Glutamatergic neuron (in vitro differentiated cells): ENCODE measurements around the gene ATXN2. TPM values are rescaled to one million over a fixed set of nuclear protein-coding genes. Genes with fewer than 3 reads are reported as not detected.
"Not testable (repeated sequence)": the region's sequence is repeated elsewhere in the genome, so short reads cannot be mapped to it uniquely, and the experiment has no call there.

Experiments
- DNase-seq: peaks from one replicate; pipeline ENCODE4 v3.0.0; 2022
- H3K27ac Mint-ChIP-seq: one replicate; pipeline ENCODE4 v1.8.0; 2020; ENCODE audit warnings: mild to moderate bottlenecking, mixed read lengths, inconsistent platforms; ENCODE audit not compliant: unreplicated experiment
- H3K27me3 Mint-ChIP-seq: one replicate; pipeline ENCODE4 v1.8.0; 2020; ENCODE audit warnings: mild to moderate bottlenecking, moderate library complexity, mixed read lengths, inconsistent platforms; ENCODE audit not compliant: unreplicated experiment
- H3K36me3 Mint-ChIP-seq: one replicate; pipeline ENCODE4 v1.8.0; 2020; ENCODE audit warnings: mild to moderate bottlenecking, mixed read lengths, inconsistent platforms; ENCODE audit not compliant: unreplicated experiment
- H3K4me1 Mint-ChIP-seq: one replicate; pipeline ENCODE4 v1.8.0; 2020; ENCODE audit warnings: mild to moderate bottlenecking, low read depth, mixed read lengths, inconsistent platforms; ENCODE audit not compliant: unreplicated experiment
- H3K4me3 Mint-ChIP-seq: one replicate; pipeline ENCODE4 v1.8.0; 2020; ENCODE audit warnings: mild to moderate bottlenecking, mixed read lengths, inconsistent platforms; ENCODE audit not compliant: unreplicated experiment
- H3K9me3 Mint-ChIP-seq: one replicate; pipeline ENCODE4 v1.8.0; 2020; ENCODE audit warnings: mild to moderate bottlenecking, moderate library complexity, mixed read lengths, inconsistent platforms; ENCODE audit not compliant: unreplicated experiment
- total RNA-seq: library from RNA; stranded (reverse); fragmentation: NEBNext Ultra II Directional; extraction: Animal tissue kit (Norgen Biotek cat#: 25700); gene quantifications from one replicate; pipeline ENCODE4 v1.2.1, GENCODE V29; 2021; ENCODE audit not compliant: unreplicated experiment
- TF ChIP-seq, protein P1 (sequence below): fragments of 200-600 bp; sonication (generic); IDR thresholded peaks from one replicate; pipeline ENCODE4 v1.5.0; 2021; ENCODE audit not compliant: partially characterized antibody, unreplicated experiment

ATXN2 gene
- total RNA-seq, 1 donor from 2014 or later = 80.8 TPM

DNA sequence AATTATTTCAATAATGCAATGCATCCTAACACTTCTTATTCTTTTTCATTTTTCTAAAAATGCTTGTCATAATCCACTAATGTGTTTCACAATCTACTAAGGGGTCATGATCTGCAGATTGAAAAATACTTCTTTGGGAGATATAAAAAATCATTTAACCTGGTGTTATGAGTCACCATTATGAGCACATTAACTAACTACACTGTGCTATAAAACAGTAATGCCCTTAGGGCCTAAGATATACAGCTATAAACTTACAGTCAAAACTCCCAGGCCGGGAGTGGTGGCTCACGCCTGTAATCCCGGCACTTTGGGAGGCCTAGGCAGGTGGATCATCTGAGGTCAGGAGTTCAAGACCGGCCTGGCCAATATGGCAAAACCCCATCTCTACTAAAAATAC is 14.2 kb downstream of the ATXN2 start:
- Mint-ChIP-seq H3K36me3 (no peaks in the 10 kb centered on the region), H3K9me3 (no peaks in the 10 kb centered on the region), H3K4me1 (no peaks in the 10 kb centered on the region), H3K27ac (no peak overlapping the region), H3K4me3 (no peak overlapping the region), H3K27me3 (no peaks in the 10 kb centered on the region)
- TF ChIP-seq, protein P1, sequence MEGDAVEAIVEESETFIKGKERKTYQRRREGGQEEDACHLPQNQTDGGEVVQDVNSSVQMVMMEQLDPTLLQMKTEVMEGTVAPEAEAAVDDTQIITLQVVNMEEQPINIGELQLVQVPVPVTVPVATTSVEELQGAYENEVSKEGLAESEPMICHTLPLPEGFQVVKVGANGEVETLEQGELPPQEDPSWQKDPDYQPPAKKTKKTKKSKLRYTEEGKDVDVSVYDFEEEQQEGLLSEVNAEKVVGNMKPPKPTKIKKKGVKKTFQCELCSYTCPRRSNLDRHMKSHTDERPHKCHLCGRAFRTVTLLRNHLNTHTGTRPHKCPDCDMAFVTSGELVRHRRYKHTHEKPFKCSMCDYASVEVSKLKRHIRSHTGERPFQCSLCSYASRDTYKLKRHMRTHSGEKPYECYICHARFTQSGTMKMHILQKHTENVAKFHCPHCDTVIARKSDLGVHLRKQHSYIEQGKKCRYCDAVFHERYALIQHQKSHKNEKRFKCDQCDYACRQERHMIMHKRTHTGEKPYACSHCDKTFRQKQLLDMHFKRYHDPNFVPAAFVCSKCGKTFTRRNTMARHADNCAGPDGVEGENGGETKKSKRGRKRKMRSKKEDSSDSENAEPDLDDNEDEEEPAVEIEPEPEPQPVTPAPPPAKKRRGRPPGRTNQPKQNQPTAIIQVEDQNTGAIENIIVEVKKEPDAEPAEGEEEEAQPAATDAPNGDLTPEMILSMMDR = no peak
- no peak for DNase-seq

DNA sequence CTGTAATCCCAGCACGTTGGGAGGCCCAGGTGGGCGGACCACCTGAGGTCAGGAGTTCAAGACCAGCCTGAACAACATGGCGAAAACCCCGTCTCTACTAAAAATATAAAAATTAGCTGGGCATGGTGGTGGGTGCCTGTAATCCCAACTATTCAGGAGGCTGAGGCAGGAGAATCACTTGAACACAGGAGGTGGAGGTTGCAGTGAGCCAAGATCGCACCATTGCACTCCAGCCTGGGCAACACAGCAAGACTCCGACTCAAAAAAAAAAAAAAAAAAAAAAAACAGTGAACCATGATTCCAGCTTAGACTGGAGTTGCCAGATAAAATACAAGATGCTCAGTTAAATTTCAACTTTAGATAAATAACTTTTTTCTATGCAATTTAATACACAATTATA is 15.6 kb downstream of the ATXN2 start:
- not testable (repeated sequence) for DNase-seq, H3K36me3 Mint-ChIP-seq, H3K9me3 Mint-ChIP-seq, H3K27ac Mint-ChIP-seq, H3K27me3 Mint-ChIP-seq, H3K4me1 Mint-ChIP-seq, H3K4me3 Mint-ChIP-seq

DNA sequence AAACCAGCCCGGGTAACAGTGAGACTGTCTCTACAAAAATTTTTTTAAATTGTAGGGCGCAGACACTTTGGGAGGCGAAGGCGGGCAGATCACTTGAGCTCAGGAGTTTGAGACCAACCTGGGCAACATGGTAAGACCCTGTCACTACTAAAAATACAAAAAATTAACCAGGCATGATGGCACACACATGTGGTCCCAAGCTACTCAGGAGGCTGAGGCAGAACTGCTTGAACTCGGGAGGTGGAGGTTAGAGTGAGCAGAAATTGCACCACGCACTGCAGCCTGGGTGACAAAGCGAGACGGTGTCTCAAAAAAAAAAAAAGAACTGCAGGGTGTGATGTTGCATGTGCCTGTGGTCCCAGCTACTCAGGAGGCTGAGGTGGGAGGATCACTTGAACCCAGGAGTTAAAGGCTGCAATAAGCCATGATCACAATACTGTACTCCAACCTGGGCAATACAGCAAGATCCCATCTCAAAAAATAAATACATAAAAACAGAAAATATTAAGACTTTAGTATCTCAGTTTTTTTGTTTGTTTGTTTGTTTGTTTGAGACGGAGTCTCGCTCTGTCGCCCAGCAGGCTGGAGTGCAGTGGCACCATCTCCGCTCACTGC is 16.9 kb downstream of the ATXN2 start:
- H3K27me3 Mint-ChIP-seq = no peaks in the 10 kb centered on the region
- no peak overlapping the region for H3K4me3 Mint-ChIP-seq
- H3K27ac Mint-ChIP-seq = no peak overlapping the region
- TF ChIP-seq, protein P1 = no peak
- H3K9me3 Mint-ChIP-seq = no peaks in the 10 kb centered on the region
- H3K4me1 Mint-ChIP-seq = no peaks in the 10 kb centered on the region
- no peaks in the 10 kb centered on the region for H3K36me3 Mint-ChIP-seq
- DNase-seq = no peak

DNA sequence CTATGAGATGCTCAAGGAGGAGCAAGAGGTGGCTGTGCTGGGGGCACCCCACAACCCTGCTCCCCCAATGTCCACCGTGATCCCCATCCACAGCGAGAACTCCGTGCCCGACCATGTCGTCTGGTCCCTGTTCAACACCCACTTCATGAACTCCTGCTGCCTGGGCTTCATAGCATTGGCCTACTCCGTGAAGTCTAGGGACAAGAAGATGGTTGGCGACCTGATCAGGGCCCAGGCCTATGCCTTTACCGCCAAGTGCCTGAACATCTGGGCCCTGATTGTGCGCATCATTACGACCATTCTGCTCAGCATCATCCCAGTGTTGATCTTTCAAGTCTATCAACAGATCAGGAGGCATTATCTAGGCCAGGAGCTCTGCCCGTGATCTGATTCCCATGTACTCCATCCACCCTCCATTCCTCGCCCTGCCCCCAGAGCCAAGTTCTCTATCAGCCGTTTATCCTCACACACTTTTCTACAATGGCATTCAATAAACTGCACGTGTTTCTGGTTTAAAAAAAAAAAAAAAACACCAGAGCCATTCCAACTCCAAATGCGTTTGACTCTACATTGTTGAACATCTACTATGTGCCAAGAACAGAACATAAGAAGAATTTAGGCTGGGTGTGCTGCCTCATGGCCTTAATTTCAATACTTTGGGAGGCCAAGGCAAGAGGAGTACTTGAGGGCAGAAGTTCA is 17.5 kb downstream of the ATXN2 start:
- no peak overlapping the region for H3K27ac Mint-ChIP-seq
- TF ChIP-seq, protein P1 = no peak
- no peaks in the 10 kb centered on the region for H3K4me1 Mint-ChIP-seq
- no peaks in the 10 kb centered on the region for H3K27me3 Mint-ChIP-seq
- H3K4me3 Mint-ChIP-seq = no peak overlapping the region
- no peaks in the 10 kb centered on the region for H3K36me3 Mint-ChIP-seq
- no peaks in the 10 kb centered on the region for H3K9me3 Mint-ChIP-seq
- no peak for DNase-seq

DNA sequence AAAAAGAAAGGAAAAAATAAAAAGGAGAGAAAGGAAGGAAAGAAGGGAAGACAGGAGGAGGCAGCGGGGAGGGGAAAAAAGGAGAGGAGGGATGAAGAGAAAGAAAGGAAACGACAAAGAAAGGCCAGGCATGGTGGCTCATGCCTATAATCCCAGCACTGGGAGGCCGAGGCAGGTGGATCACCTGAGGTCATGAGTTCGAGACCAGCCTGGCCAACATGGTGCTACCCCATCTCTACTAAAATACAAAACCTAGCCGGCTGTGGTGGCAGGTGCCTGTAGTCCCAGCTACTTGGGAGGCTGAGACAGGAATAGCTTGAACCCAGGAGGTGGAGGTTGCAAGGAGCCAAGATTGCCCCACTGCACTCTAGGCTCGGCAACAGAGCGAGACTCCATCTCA is 18.4 kb downstream of the ATXN2 start:
- TF ChIP-seq, protein P1 = no peak
- Mint-ChIP-seq H3K36me3 (no peaks in the 10 kb centered on the region), H3K4me1 (no peaks in the 10 kb centered on the region), H3K27me3 (no peaks in the 10 kb centered on the region), H3K9me3 (no peaks in the 10 kb centered on the region), H3K4me3 (no peak overlapping the region), H3K27ac (no peak overlapping the region)
- DNase-seq = no peak
